GM18909 (cell line): ENCODE measurements around the gene ARID5B.
"Not testable (repeated sequence)": the region's sequence is repeated elsewhere in the genome, so short reads cannot be mapped to it uniquely, and the experiment has no call there.

Experiments used
- ATAC-seq: cut with Tn5 transposase; IDR thresholded peaks from one replicate; pipeline ENCODE4 v1.9.1; 2021; ENCODE audit warnings: mild to moderate bottlenecking; ENCODE audit not compliant: unreplicated experiment, poor library complexity

ARID5B gene

DNA sequence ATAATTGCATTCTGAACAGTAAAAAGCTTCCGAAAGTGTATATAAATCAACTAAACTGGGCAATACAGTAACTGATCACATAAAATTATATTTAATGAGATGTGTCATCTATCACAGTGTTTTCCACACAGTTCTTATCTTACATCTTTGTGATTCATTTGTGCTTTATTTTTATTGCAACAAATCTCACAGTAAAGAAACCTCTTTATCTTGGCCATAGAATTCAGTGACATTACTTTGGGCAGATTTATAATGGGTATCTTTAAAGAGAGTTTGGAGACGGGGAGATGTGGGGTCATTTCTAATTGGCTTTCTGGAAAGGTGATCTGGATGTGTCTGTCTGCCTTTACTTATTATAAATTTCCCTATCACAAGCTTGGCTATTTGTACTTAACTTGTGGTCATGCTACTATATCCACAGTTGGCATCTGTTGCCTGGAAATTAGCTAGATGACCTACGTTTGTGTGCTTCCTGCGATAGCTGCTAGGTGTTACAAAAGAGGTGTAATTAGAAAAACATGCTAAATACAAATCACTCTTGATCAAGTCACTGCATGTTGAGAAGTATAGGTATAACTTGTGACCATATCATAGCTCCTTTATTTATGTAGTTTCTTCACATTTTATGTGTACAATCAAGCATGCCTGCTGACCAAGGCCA lies 123.8 kb downstream of the ARID5B start:
- ATAC-seq = no peak

DNA sequence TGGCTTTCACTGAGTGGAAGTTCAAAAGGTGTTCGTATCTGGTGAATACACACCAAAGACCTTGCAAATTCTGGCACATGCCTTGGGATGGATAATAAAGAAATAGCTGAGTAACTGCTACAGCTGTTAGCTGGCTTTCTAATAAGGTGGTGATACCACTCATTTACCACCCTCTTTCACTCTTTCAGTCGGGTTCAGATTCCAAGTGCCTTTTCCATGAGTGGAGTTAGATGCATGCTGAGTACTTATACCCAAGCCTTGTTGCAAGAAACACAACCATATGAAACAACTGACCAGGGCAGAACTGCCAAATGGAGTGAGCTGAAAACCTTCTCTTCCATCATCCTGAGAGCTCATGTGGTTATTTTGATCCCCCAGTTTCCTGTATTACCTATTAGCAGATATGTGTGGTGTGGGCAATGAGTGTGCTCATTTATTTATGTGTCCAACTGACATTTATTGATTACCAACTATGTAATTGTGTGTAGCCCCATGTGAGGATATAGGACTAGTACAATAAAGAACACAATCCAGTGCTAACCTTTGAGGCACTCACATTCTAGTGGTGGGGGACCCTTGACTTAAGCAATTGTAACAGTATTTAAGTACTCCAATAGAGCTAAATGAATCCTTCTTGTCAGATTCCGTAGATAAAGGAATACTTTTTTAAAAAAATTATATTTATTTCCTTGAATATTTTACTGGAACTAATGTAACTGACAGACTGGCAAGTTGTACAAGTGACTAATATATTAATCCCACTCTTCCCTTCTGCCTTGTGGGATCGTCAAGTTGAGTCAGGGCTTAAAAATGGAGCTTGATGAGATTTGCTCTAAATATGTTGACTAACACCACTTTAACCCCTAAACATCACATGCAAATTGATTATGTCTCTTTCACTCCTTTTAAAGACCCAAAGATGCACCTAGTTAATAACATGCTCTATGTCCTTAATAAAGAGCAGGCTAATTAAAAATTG lies 124.7 kb downstream of the ARID5B start:
- no peak for ATAC-seq

DNA sequence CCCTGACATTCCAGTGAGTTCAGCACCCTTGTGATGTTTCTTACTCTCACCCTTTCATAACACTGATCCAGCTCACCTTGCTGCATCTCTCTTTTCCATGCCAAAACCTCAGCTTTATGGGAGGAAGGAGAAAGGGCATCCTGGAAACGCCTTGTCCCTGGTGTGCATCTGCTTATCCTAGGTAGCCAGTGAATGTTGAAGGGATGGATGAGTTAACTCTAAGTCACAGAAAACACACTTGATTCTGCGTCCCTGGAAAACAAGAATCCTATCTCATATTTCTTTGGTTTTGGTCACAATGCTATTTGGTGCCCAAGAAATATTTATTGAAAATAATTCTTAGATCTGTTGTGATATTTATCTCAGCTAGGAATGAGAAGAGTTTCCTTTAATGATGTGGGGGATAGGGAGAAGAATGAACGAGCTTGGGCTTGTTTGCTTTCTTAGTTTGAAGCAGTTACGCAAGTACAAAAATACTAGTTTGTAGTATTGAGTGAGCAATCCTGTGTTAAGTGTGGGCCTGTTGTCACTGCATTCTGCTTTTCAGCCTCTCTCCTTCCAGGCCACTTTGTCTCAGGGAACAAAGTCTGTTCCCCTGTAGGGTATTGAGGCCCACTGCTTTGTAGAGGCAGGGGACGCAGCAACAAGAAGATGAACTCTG lies 126.5 kb downstream of the ARID5B start:
- no peak for ATAC-seq

DNA sequence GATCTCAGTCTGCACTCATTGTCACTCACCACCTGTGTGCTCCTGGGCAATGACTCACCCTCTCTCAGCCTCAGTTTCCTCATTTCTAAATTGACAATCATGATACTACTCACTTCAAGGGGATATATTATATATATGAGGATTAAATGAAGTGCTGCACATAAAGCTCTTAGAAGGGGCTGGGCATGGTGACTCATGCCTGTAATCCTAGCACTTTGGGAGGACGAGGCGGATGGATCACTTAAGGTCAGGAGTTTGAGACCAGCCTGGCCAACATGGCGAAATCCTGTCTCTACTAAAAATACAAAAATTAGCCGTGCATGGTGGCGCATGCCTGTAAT lies 127.0 kb downstream of the ARID5B start:
- not testable (repeated sequence) for ATAC-seq

DNA sequence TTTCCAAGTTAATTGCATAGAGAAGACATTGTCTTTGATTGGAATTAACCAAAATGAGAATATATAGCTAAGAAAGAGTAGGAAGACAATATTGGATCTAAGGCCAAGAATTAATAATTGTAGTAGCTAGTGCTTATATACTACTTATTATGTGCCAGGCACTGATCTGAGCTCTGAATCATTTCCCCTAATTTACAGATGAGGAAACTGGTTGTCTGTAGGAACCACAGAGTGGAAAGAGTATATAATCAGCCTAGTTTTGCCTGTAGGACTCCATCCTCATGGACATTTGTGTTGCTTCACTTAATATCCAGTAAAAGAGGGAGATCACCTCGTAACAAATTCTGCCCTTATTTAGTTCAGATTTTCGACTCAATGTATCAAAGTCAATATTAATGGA lies 127.9 kb downstream of the ARID5B start:
- no peak for ATAC-seq

DNA sequence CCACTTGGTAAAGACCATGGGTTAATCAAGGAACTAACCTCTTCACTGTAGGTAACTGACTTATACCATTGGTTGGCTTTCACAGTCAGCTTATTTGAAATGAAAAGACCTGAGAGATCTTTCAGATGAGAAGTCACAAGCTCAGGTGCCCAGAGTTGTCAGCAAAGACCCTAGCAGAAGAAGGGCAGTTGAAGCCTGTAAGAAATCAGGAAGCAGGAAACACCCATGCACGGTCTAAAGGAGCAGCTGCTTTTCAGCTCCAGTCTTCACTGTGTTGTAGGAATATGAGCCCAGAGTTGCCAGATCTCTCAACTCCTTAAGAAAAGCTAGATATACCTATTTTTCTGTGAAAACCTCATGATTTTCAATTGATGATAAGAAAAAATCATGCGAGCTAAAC lies 130.0 kb downstream of the ARID5B start:
- no peak for ATAC-seq

DNA sequence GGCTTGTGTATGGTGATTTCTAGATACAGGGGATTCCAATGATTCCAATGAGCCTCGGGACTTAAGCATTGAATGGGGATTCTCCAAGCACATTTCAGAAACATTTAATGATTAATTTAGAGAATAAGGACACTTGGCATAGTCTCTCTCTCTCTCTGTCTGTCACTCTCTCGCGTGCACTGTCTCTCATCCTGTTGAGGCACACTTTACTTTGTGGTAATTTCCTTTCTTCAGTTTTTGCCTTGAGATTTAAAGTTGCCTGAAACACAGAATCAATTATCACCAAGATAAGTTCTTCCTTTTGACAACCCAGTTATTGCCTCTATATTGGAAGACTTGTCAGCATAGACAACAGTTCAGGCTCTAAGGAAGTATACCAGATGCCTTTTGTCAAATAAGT lies 131.6 kb downstream of the ARID5B start:
- ATAC-seq = no peak

DNA sequence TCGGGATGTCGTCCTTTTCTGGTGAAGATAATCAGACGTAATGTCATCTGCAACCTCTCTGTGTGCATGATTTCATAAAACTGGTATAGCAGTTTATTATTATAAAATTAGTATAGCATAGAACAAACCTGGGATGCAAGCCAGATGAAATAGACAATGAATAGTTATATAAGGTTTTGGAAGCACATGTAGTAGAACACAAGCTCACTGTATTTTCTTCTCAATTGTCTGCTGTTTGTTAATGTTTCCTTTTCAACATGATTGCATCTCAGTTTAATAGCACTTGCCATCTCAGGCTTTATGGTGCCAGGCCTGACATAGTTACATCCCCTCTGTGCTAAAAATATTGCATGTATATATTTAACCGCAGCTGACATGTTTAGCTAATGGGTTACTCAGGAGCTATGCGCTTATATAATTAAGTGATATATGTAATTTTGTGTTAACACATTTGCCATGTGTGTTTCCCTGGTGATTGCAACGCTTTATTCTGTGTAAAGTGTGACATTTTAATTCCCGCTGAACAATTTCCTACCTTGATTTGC lies 132.7 kb downstream of the ARID5B start:
- no peak for ATAC-seq

DNA sequence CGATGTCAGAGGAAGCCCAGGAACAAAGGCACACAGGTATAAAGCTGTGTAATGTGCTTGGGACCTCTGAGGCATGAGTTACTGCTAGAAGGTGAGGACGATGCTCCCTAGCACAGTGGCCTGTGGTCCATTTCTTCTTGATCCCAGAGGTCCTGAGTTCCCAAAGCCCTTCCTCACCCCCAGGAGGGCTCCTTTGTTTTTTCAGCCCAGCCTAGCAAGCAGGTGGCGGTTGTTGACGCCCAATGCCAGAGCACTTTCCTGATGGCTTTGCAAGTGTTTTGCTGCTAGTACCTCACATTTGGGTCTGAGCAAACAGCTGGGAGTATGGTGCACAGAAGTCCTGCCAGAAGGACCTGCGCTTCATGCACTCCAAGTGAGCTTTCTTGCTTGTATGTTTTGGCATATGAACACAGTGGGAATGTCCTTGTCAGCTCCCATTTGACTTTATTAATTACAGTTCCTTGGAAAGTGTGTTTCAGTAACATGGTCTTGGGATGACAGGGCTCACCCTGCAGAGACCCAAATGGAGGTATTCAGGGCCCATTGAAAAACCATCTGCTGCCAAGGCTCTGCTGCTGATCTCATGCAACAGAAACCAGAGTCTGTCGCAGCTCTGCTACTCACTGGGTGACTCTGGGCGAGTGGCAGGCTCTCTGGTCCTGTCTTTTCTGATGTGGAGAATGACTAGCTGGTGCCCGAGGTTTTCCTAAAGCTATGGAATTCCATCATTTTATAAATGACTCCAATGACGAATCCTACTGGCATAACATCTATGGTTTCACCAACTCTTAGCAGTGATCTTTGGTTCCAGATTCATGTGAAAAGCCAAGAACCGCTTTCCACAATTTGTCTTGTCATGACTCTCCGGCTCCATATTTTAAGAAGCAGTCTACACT lies 134.9 kb downstream of the ARID5B start:
- ATAC-seq = no peak

DNA sequence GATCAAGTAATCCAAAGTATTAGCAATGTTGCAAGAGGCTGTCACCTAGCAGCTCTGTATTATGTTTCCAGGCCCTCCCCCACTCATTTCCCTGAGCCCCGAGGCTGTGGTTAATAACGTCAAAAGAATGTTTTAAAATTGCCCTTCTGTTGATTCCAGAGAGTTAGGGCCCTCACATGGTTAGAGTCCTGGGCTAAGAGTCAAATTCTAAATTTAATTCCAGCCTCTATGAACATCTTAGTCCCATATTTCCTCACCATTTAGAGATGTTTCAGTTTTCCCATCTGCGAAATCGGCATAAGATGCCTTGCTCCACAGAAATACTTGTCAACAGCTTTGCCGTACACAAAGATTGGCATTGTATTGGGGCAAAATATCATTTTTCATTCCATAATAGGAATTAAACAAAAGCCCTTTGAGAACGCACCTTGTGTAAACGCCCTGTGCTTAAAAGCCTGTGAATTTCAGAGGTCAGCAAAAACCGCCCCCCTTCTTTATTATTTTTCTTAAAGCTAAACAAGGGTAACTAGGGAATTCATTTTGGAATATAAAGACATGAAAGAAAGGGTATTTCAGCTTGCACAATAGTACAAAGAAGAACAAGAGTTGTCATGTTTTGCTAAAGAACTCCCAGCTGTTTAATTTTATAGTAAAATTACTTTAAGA lies 135.8 kb downstream of the ARID5B start:
- ATAC-seq = no peak

DNA sequence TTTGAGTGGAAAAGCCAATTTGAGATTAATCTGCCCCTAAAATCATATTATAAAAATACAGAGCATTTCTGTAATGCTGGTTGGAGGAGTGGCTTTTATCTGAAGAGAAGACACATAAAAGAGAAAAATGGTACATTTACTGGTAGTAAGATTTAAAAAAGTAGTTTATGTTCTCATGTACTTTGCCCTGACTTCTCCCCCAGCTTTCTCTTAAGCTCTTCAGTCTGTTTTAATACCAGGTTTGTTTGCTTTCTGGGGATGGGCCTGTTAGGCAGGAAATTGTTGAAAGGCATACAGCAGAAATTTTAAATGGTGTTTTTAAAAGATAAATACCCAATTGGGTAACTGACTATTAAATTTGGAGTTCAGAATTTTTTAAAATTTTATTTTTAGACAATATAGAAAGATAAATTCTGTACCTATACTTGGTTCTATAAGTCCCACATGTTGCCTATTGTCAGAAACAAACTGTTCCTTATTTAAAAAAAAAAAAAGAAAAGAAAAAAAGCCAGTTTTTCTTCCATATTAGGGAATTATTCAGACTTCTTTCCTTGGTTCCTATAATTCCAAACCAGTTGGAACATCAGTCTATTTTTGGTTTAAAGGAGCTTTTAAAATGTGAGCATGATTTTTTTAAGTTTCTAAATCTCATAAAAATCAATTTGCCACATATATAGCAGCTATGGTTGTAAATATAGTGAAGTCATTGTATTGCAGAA lies 136.6 kb downstream of the ARID5B start:
- ATAC-seq = no peak

DNA sequence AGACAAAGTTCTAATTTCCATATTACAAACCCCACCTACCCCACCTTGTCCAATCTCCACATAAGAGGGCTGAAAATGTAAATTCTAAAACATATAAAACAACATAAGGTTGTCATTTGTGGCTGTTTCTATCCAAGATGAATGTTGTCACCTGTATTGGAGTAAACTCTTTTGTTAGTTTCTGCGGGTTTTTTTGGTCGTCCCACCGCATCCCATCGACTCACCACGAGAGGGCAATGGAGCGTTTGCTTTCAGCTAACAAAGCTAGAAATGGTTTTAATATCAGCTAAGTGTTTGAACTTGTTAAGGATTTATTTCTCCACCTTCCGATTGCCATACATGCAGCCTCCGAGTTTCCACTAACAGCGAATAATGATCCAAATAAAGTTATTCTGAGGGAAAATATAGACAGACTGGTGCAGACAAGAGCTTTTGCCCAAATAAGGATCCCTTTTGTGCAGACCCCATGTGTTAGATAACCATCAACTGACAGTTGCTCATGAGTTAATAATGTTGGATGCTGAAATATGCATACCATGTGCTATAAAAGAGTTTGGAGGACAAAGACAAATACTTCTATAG lies 137.2 kb downstream of the ARID5B start:
- peak; percentile 63 for ATAC-seq

DNA sequence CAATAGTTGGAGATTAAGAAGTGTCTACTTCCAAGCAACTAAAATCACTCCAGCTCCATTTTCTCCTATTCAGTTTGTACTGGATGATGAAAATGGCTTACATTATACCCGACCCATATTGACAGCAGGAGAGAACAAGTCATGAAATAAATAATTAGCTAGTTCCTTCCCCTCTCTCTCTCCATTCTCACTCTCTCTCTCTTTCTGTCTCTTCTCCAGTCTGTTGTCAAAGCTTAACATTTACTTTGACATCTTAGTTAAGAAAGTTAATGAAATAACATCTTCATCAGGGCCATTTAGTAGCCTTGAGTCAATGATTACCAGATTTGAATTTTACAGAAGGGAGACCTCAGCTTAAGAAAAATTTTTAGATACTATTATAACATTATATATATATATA lies 138.5 kb downstream of the ARID5B start:
- ATAC-seq = no peak

DNA sequence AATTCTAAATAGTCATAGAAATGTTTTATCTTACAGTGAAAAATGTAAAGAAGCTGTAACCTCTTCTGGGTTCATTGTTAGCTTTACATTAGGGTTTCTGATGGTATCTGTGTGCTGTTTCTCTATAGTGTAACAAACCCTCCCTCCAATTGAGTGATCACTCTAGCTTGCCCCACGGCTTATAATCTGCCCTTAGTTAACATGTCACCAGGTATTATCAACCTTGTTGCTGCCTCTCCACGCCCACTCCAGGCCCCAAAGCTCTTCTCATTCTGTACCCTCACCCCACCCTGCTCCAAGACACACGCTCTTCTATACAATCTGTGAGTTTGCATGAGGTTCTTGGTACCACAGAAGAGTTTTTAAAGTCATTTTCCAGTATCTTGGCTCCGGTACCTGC lies 139.4 kb downstream of the ARID5B start:
- ATAC-seq = no peak

DNA sequence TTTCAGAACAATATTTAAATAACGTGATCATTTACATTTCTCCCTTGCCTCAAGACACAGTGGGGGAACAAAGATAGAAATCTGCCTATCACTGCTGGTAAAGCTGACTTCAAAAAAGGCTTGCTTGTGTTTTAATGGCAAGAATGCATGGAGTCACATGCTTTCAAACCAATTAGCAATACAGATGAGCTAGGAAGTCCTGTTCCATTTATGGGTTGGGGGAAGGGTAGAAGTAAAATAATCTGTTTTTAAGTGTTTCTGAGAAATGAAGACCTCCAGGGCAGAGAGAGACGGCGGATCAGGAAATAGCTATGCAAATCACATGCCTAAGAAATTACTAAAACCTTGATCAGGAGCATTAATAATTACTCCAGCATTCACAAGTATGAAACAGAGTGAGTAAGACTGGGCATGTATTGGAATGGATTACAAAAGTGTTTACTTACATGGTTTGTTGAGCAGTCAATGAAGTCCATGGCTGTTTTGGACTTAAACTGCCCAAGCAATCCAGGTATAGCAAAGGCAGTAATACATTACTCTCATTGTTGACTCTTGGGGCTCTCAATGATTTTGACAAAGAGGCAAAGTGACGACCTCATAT lies 142.0 kb downstream of the ARID5B start:
- ATAC-seq = no peak

DNA sequence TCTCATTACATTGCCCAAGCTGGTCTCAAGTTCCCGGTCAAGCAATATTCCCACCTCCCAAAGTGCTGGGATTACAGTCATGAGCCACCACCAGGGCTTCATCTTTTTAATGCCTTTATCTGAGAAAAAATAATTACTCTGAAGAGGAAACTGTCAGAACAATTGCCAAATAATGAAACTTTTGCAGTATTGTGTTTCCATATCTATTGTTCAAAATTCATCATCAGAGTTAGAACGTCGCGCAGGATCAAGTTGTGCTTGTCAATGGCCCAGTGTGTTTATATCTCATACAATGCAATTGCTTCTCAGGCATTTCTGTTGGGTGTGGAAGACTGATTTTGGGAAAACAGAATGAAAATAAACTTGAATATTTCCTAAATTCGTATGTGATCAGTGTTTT lies 143.1 kb downstream of the ARID5B start:
- no peak for ATAC-seq

DNA sequence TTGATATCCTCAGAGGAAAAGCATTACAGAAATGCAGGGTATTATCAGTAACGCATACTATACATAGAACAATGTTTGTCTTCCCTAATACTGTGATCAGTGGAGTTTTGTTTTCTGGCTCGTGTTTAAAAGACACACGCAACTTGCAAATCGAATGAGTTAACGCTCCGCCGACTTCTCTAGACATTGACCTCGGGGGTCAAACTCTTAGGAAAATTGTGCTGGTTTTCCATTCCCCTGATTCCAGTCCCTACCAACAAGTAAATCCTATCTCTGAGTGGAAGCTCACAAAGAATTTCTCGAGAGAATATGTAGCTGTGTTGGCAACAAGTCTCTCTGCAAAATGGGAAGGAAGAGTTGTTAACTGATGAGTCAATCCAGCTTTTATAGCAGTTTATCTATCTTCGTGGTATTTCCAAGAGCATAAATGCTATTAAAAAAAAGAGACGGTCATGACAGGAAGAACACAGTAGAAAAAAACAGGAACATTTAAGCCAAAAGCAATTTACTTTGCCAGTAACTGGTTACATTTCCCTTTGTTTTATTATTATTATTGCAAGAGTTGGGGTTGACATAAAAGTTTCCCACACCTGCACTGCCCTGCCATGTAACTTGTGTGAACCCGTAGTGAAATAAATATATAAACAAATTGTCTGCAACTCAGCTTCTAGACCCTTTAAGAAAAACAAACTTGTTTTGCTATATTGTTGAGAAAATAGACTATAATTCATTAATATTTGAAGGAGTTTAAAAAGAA lies 144.4 kb downstream of the ARID5B start:
- peak; percentile 0 for ATAC-seq
